Measurements from ENCODE around the gene CYFIP2. TPM values are rescaled to one million over a fixed set of nuclear protein-coding genes. Genes with fewer than 3 reads are reported as not detected.

The CYFIP2 gene
- total and polyA plus RNA-seq, 10 of the 15 experiments (the other 5 are each of a cell fraction or from before 2014, with no cell fraction given), result 43.4 to 173 (median 96.0) TPM

DNA sequence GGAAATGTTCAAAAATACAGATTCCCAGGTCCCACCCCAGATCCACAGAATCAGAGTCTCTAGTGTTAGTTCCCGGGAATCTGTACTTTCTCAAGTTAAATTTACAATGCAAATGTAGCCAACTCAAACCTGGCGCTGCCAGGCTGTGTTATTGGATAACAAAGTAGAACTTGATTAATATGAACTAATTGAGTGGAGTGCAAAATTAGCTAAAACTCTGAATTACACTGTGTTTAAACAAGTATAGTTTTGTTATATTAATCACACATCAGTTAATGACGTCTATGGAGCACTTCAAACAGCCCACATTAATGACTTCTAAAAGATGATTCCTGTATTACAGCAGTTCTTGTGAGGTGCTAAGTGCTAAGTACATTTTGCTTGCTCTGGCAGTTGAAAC lies 32.4 kb upstream of the CYFIP2 start:
- DNase-seq (ENCODE audit: low read depth, low spot score) (no peak), ATAC-seq (no peak), FAIRE-seq (no peak)
- H3K4me2 ChIP-seq (ENCODE audit: control insufficient read depth, insufficient read depth), result no peak overlapping the region
- CTCF ChIA-PET, result interaction anchor here (2.3 kb wide), 1 partner anchor 19 kb away, joined by 8 read pairs; no protein-coding TSS in a partner anchor
- no peak for TF ChIP-seq PAX8 (IDR thresholded peaks at IDR 0.05)
- no peak for TF ChIP-seq NR2C2 (IDR thresholded peaks at IDR 0.05; ENCODE audit: borderline replicate concordance, control insufficient read depth, insufficient read length, low read depth)
- no peak for TF ChIP-seq MYB (IDR thresholded peaks at IDR 0.05; ENCODE audit: borderline replicate concordance, low read depth, low read length)
- TF ChIP-seq MEF2A (IDR thresholded peaks at IDR 0.05; ENCODE audit: insufficient read depth, low read depth, low read length), result no peak
- no peak overlapping the region for H3K4me3 ChIP-seq
- no peaks in the 10 kb centered on the region for H3K27me3 ChIP-seq (replicated peaks in 1 of 2; ENCODE audit: control insufficient read depth in 2 of 2, insufficient read depth in 2 of 2, low read length in 1 of 2)
- BruUV-seq (replicated peaks), result no TSS peak
- H3K27ac ChIP-seq (ENCODE audit: control insufficient read depth, insufficient read depth), result no peak overlapping the region
- no peaks in the 10 kb centered on the region for H3K79me2 ChIP-seq (ENCODE audit: control insufficient read depth, insufficient read depth, low read length)
- H3K9me3 ChIP-seq (replicated peaks; ENCODE audit: control insufficient read depth, insufficient read depth, low read length), result no peaks in the 10 kb centered on the region
- POLR2A ChIA-PET, result no interaction called here
- H3K36me3 ChIP-seq (ENCODE audit: control insufficient read depth in 2 of 2, insufficient read depth in 2 of 2, low read length in 1 of 2), result no peaks in the 10 kb centered on the region
- no peaks in the 10 kb centered on the region for H4K20me1 ChIP-seq (ENCODE audit: control insufficient read depth, insufficient read depth)
- SMC1A ChIA-PET (ENCODE audit: uncharacterized antibody, unreplicated experiment), result interaction anchor here (0.9 to 1.4 kb wide), 2 partner anchors 8 to 12 kb away, joined by 3 read pairs; no protein-coding TSS in a partner anchor
- RAD21 ChIA-PET (ENCODE audit: unreplicated experiment), result interaction anchor here (1.7 kb wide), 1 partner anchor 61 kb away, joined by 3 read pairs; no protein-coding TSS in a partner anchor
- in situ Hi-C loops (cut with MboI), result no loop called here
- no peak overlapping the region for H2AFZ ChIP-seq (ENCODE audit: control insufficient read depth, low read depth, low read length)
- intact Hi-C loops (cut with micrococcal nuclease; ENCODE audit: unreplicated experiment), result no loop called here
- WGBS (ENCODE audit: insufficient coverage, insufficient replicate concordance, low lambda C conversion rate, missing lambda C conversion rate), result 95% methylated on average over 3 of the region's 3 CpGs
- no peaks in the 10 kb centered on the region for H3K4me1 ChIP-seq (ENCODE audit: control insufficient read depth, insufficient read depth, low read length)
- no peak overlapping the region for H3K9ac ChIP-seq (ENCODE audit: control insufficient read depth, insufficient read depth, low read length)

DNA sequence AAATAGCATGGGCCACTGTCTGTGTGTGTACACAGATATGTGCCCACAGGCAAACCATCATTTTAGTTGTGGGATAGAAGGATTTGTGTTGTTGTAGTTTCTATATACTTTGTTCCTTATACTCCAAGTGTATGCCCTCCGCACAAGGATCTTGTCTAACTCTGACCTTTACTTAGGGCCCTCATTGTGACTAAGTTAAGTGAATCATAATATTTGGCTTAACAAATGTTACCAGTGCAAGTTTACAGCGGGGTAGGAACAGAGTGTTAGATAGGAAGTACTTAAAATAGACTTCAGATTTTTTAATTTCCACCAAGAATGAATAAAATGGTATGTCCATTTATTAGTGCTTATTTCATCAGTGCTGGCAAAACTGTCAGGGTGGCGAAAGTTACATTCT lies 29.5 kb upstream of the CYFIP2 start:
- no peak for FAIRE-seq
- 100% methylated on average over 3 of the region's 3 CpGs for WGBS (ENCODE audit: insufficient coverage, insufficient replicate concordance, low lambda C conversion rate, missing lambda C conversion rate)
- no peak for DNase-seq (ENCODE audit: low read depth, low spot score)
- Histone ChIP-seq H2AFZ (ENCODE audit: control insufficient read depth, low read depth, low read length) (no peak overlapping the region), H4K20me1 (ENCODE audit: control insufficient read depth, insufficient read depth) (no peaks in the 10 kb centered on the region), H3K79me2 (ENCODE audit: control insufficient read depth, insufficient read depth, low read length) (no peaks in the 10 kb centered on the region), H3K4me3 (no peak overlapping the region), H3K4me2 (ENCODE audit: control insufficient read depth, insufficient read depth) (no peak overlapping the region), H3K27me3 (replicated peaks in 1 of 2; ENCODE audit: control insufficient read depth in 2 of 2, insufficient read depth in 2 of 2, low read length in 1 of 2) (no peaks in the 10 kb centered on the region), H3K27ac (ENCODE audit: control insufficient read depth, insufficient read depth) (no peak overlapping the region), H3K4me1 (ENCODE audit: control insufficient read depth, insufficient read depth, low read length) (no peaks in the 10 kb centered on the region), H3K9ac (ENCODE audit: control insufficient read depth, insufficient read depth, low read length) (no peak overlapping the region), H3K9me3 (replicated peaks; ENCODE audit: control insufficient read depth, insufficient read depth, low read length) (no peaks in the 10 kb centered on the region), H3K36me3 (ENCODE audit: control insufficient read depth in 2 of 2, insufficient read depth in 2 of 2, low read length in 1 of 2) (no peaks in the 10 kb centered on the region)
- intact Hi-C loops (cut with micrococcal nuclease; ENCODE audit: unreplicated experiment) (no loop called here), in situ Hi-C loops (cut with MboI) (no loop called here)
- BruUV-seq (replicated peaks), result no TSS peak
- RAD21 ChIA-PET (ENCODE audit: unreplicated experiment), result interaction anchor here (1.4 to 1.6 kb wide), 2 partner anchors 10 to 19 kb away, joined by 4 to 5 read pairs; no protein-coding TSS in a partner anchor
- ATAC-seq, result no peak
- CTCF ChIA-PET, result interaction anchor here (0.6 to 0.7 kb wide), 2 partner anchors 16 to 28 kb away, joined by 3 read pairs; no protein-coding TSS in a partner anchor
- SMC1A ChIA-PET (ENCODE audit: uncharacterized antibody, unreplicated experiment), result interaction anchor here (0.9 to 4.7 kb wide), 3 partner anchors 13 to 88 kb away, joined by 3 to 32 read pairs (median 29); no protein-coding TSS in a partner anchor
- POLR2A ChIA-PET, result interaction anchor here (0.8 kb wide), 1 partner anchor 19 kb away, joined by 4 read pairs; no protein-coding TSS in a partner anchor
- TF ChIP-seq, protein P1, sequence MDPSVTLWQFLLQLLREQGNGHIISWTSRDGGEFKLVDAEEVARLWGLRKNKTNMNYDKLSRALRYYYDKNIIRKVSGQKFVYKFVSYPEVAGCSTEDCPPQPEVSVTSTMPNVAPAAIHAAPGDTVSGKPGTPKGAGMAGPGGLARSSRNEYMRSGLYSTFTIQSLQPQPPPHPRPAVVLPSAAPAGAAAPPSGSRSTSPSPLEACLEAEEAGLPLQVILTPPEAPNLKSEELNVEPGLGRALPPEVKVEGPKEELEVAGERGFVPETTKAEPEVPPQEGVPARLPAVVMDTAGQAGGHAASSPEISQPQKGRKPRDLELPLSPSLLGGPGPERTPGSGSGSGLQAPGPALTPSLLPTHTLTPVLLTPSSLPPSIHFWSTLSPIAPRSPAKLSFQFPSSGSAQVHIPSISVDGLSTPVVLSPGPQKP (IDR thresholded peaks at IDR 0.05; ENCODE audit: low read depth, low read length), result no peak
- TF ChIP-seq, protein P2, sequence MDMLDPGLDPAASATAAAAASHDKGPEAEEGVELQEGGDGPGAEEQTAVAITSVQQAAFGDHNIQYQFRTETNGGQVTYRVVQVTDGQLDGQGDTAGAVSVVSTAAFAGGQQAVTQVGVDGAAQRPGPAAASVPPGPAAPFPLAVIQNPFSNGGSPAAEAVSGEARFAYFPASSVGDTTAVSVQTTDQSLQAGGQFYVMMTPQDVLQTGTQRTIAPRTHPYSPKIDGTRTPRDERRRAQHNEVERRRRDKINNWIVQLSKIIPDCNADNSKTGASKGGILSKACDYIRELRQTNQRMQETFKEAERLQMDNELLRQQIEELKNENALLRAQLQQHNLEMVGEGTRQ (IDR thresholded peaks at IDR 0.05; ENCODE audit: borderline replicate concordance, low read depth, low read length), result no peak
- no peak for TF ChIP-seq MTA3 (IDR thresholded peaks at IDR 0.05; ENCODE audit: borderline replicate concordance, low read length)
- no peak for TF ChIP-seq NFYB (IDR thresholded peaks at IDR 0.05; ENCODE audit: insufficient read depth, low read depth, low read length)
- TF ChIP-seq PAX8 (IDR thresholded peaks at IDR 0.05), result no peak
- TF ChIP-seq, protein P3, sequence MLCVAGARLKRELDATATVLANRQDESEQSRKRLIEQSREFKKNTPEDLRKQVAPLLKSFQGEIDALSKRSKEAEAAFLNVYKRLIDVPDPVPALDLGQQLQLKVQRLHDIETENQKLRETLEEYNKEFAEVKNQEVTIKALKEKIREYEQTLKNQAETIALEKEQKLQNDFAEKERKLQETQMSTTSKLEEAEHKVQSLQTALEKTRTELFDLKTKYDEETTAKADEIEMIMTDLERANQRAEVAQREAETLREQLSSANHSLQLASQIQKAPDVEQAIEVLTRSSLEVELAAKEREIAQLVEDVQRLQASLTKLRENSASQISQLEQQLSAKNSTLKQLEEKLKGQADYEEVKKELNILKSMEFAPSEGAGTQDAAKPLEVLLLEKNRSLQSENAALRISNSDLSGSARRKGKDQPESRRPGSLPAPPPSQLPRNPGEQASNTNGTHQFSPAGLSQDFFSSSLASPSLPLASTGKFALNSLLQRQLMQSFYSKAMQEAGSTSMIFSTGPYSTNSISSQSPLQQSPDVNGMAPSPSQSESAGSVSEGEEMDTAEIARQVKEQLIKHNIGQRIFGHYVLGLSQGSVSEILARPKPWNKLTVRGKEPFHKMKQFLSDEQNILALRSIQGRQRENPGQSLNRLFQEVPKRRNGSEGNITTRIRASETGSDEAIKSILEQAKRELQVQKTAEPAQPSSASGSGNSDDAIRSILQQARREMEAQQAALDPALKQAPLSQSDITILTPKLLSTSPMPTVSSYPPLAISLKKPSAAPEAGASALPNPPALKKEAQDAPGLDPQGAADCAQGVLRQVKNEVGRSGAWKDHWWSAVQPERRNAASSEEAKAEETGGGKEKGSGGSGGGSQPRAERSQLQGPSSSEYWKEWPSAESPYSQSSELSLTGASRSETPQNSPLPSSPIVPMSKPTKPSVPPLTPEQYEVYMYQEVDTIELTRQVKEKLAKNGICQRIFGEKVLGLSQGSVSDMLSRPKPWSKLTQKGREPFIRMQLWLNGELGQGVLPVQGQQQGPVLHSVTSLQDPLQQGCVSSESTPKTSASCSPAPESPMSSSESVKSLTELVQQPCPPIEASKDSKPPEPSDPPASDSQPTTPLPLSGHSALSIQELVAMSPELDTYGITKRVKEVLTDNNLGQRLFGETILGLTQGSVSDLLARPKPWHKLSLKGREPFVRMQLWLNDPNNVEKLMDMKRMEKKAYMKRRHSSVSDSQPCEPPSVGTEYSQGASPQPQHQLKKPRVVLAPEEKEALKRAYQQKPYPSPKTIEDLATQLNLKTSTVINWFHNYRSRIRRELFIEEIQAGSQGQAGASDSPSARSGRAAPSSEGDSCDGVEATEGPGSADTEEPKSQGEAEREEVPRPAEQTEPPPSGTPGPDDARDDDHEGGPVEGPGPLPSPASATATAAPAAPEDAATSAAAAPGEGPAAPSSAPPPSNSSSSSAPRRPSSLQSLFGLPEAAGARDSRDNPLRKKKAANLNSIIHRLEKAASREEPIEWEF (IDR thresholded peaks at IDR 0.05; ENCODE audit: insufficient replicate concordance, low read depth, low read length), result no peak
